Heart right ventricle (tissue), 16 donors: ENCODE data around the gene MPL. TPM values are rescaled to one million over a fixed set of nuclear protein-coding genes. Genes with fewer than 3 reads are reported as not detected.

Experiments used
- ATAC-seq, 8 donors: fragments of 200-7000 bp; cut with Tn5 transposase; one replicate each; pipeline ENCODE4 v1.9.1; 2020; ENCODE audit warnings: mild to moderate bottlenecking in 8 of 8, moderate library complexity in 8 of 8, moderate number of reproducible peaks in 1 of 8
- DNase-seq, 2 donors: peaks; one replicate each; pipeline ENCODE4 v3.0.0-alpha.2; 2020
- H3K27ac ChIP-seq, 10 donors: fragments of 200-600 bp; sonication (generic) in 2 of 10; one replicate each; pipeline versions ENCODE4 v1.5.0 to v1.8.0; 2020 to 2022; ENCODE audit warnings: mild to moderate bottlenecking in 3 of 10
- H3K27me3 ChIP-seq, 7 donors: fragments of 200-600 bp; one replicate each; pipeline ENCODE4 v1.8.0; 2021 to 2022; ENCODE audit warnings: mild to moderate bottlenecking in 2 of 7
- H3K36me3 ChIP-seq, 9 donors: fragments of 200-600 bp; sonication (generic) in 1 of 9; one replicate each; pipeline versions ENCODE4 v1.5.0 to v1.8.0; 2020 to 2022; ENCODE audit warnings: mild to moderate bottlenecking in 2 of 9
- H3K4me1 ChIP-seq, 9 donors: fragments of 200-600 bp; sonication (generic) in 1 of 9; one replicate each; pipeline versions ENCODE4 v1.5.0 to v1.8.0; 2020 to 2022; ENCODE audit warnings: mild to moderate bottlenecking in 4 of 9
- H3K4me3 ChIP-seq, 10 donors: fragments of 200-600 bp; sonication (generic) in 2 of 10; one replicate each; pipeline versions ENCODE4 v1.5.0 to v1.8.0; 2020 to 2022; ENCODE audit warnings: mild to moderate bottlenecking in 7 of 10, moderate library complexity in 2 of 10
- H3K9me3 ChIP-seq, 11 donors: fragments of 200-600 bp in 10 of 11; sonication (generic) in 2 of 11; one replicate each; pipeline versions ENCODE4 v1.5.0 to v1.8.0; 2013 to 2022; ENCODE audit warnings: mild to moderate bottlenecking in 2 of 11, control low read depth in 1 of 11, moderate library complexity in 1 of 11
- WGBS, 2 donors: extraction: QIAGEN DNeasy Blood & Tissue Kit; methylation state at CpG; one replicate each; pipeline ENCODE4 v1.1.7; 2013; ENCODE audit warnings: inconsistent platforms in 1 of 2; 5-methylcytosine and 5-hydroxymethylcytosine counted together
- intact Hi-C, 10 donors: fragments of 100-400 bp; cut with DNase I; formaldehyde crosslinking; loops; one replicate each; pipeline versions ENCODE4 v1.11.1 to v1.14.2; 2022
- polyA plus RNA-seq, 2 donors: library from polyadenylated mRNA; stranded (reverse); fragments of 200-250 nt; gene quantifications; one replicate each; pipeline ENCODE4 v1.2.3, GENCODE V29; 2013
- total RNA-seq, 10 donors: library from RNA; stranded (reverse); fragmentation: NEBNext Ultra II Directional in 3 of 10; extraction: Animal tissue kit (Norgen Biotek cat#: 25700) in 3 of 10; gene quantifications; one replicate each; pipeline versions ENCODE4 v1.2.1 to v1.2.4, GENCODE V29; 2021 to 2023
- TF ChIP-seq, protein P1 (sequence below), 9 donors: fragments of 200-600 bp; sonication (generic) in 2 of 9; IDR thresholded peaks; one replicate each; pipeline versions ENCODE4 v1.5.0 to v1.8.0; 2021 to 2022; ENCODE audit warnings: antibody characterized with exemption in 9 of 9, mild to moderate bottlenecking in 5 of 9, moderate library complexity in 1 of 9
- donor health status: Arrhythmogenic right ventricular cardiomyopathy.
- donor health status: ischemic (EF 13 %, LVEDD 7.1; RV severe dilation, severe dysfunction).
- donor health status: healthy with polysubstance abuse.
- donor health status: DM: no; HTN: yes; CAD: no.
- donor health status: DM: no; HTN: no; CAD: no.
- donor health status: ischemic (EF 25% LVEDD 6.9; RV normal size, moderate dysfunction).
- donor health status: ischemic (EF 25% LVEDD 5.7; RV mildly dilated, moderate dysfunction).
- donor health status: healthy.
- donor health status: DM: yes; HTN: yes; CAD: no.
- donor health status: Ischemic cardiomyopathy.
- donor health status: ischemic (EF 35%, LVEDD 5.7; RV mildly dilated, moderate dysfunction).
- donor health status: nonischemic (EF 11% LVEDD 7.7; RV severe dilation, severe dysfunction).
- donor health status: DM: yes; HTN: yes; CAD: no.
- donor health status: PGD.
- donor health status: ischemic (EF 29% LVEDD 5.4; RV normal size, mild dysfunction).
- donor health status: nonischemic (EF 23%, LVEDD 6.1; RV moderate dilation, normal function).

The MPL gene
- total and polyA plus RNA-seq, 12 donors: 0.03 to 1.2 (median 0.37) TPM

DNA sequence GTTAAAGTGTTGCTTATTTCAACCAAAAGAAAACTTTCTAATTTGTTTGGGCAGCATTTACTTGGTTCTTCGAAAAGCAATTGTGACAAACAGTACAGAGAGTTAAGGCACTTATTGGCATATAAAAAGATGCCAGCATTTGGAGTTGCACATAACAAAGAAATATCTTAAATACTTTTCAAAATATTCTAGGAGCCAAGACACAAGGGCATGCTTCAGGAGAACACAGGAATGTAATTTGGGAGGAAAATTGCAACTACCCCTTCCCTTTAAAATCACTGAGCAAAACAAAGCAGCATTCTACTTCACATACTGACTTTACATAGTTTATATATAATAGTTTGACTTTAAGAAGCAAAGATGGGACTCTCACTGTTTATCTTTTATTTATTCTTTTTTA, 41.4 kb upstream of the MPL start:
- H3K4me1 ChIP-seq: peaks cover 11 to 76% (median 28%) of the 10 kb centered on the region in 9 donors
- no peak for DNase-seq
- 58 to 73% methylated on average over 1 of the region's 1 CpG for WGBS, 2 donors
- peak overlapping the region; percentile 13 to 87 (median 52) for H3K27ac ChIP-seq
- no peak overlapping the region for H3K4me3 ChIP-seq
- no peaks in the 10 kb centered on the region for H3K36me3 ChIP-seq
- no peaks in the 10 kb centered on the region for H3K27me3 ChIP-seq
- TF ChIP-seq, protein P1, sequence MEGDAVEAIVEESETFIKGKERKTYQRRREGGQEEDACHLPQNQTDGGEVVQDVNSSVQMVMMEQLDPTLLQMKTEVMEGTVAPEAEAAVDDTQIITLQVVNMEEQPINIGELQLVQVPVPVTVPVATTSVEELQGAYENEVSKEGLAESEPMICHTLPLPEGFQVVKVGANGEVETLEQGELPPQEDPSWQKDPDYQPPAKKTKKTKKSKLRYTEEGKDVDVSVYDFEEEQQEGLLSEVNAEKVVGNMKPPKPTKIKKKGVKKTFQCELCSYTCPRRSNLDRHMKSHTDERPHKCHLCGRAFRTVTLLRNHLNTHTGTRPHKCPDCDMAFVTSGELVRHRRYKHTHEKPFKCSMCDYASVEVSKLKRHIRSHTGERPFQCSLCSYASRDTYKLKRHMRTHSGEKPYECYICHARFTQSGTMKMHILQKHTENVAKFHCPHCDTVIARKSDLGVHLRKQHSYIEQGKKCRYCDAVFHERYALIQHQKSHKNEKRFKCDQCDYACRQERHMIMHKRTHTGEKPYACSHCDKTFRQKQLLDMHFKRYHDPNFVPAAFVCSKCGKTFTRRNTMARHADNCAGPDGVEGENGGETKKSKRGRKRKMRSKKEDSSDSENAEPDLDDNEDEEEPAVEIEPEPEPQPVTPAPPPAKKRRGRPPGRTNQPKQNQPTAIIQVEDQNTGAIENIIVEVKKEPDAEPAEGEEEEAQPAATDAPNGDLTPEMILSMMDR (IDR thresholded peaks at IDR 0.05): no peak
- ATAC-seq: no peak
- intact Hi-C loops: loop anchor here in 3 of 10 donors (5.0 kb wide), 3 partner anchors 51 to 61 kb away; partner anchors contain the start of gene CDC20 (in 1 of the 3)
- H3K9me3 ChIP-seq: no peaks in the 10 kb centered on the region

GRCh38 chr1:43298055-43298454, 39.6 kb upstream of the MPL start:
- H3K27me3 ChIP-seq: no peaks in the 10 kb centered on the region
- DNase-seq (no peak), ATAC-seq (no peak)
- H3K36me3 ChIP-seq: no peaks in the 10 kb centered on the region
- 82 to 86% methylated on average over 1 of the region's 1 CpG for WGBS, 2 donors
- H3K9me3 ChIP-seq: no peaks in the 10 kb centered on the region
- H3K4me1 ChIP-seq: peaks cover 11 to 80% (median 34%) of the 10 kb centered on the region in 9 donors
- no peak overlapping the region for H3K4me3 ChIP-seq
- H3K27ac ChIP-seq: peak overlapping the region in 1 of 10 donors; percentile 76
- TF ChIP-seq, protein P1 (IDR thresholded peaks at IDR 0.05): no peak
- intact Hi-C loops: loop anchor here in 3 of 10 donors (5.0 kb wide), 3 partner anchors 49 to 61 kb away; partner anchors contain the start of gene CDC20 (in 1 of the 3)

DNA sequence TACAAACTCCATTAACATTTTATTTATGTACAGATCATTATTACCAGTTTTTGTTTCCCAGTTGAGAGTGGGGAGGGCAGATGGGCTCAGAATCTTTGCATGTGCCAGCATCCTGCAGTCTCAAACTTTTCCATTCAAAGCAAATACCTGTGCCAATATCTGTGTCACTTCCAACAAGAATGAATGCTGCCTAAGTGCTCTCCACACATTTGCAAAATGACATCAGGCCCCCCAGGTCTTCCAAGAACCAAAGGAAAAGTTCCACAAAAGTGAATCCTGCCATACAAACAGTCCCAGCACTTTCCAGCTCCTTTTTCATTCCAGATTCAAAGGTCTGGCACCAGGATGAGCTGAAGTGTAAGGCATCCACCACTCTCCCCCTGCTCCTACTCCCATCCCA, 38.5 kb upstream of the MPL start:
- TF ChIP-seq, protein P1 (IDR thresholded peaks at IDR 0.05): no peak

DNA sequence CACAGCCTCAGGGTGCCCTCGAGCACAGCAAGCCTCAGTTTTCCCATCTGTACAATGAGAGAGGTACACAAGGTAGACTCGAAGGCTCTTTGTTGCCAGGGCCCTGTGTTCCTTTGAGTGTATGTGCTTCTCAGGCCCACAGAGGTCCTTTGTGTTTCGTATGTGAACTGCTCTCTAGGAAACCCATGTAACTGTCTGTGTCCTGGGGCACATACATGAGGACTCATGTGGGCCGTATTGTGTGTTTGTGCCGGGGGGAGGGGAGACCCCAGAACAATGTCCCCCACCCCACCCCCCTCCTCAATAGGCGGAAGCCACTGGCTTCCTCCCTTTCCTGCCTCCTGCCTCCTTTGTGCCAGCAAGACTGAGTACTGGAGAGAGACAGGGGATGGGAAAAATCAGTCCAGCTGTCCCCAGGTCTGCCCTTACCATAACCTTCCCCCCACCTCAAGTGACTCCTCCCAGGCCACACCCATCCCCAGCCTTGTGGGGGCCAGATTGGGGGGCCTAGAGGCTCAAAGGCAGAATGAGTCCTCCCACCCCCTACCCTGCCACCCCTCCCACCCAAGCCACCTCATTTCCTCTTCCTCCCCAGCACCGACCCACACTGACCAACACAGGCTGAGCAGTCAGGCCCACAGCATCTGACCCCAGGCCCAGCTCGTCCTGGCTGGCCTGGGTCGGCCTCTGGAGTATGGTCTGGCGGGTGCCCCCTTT, 37.1 kb upstream of the MPL start, which contains the start of gene TIE1:
Gene TIE1, plus strand, starts transcription at position 605 of the 717 bp plus-strand sequence. Its CDS starts 90 bp downstream, at position 695.
- peak within 1 kb of the TSS; percentile 32 to 63 (median 50) for H3K4me3 ChIP-seq
- peaks cover 7 to 79% (median 40%) of the 10 kb centered on the region in 9 donors for H3K4me1 ChIP-seq
- WGBS, 2 donors: 65 to 69% methylated on average over 10 of the region's 10 CpGs
- peak; percentile 68 to 89 (median 83) for ATAC-seq
- no peaks in the 10 kb centered on the region for H3K9me3 ChIP-seq
- H3K36me3 ChIP-seq: peaks cover 0 to 7% (median 0%) of the 10 kb centered on the region in 9 donors
- DNase-seq: peak; percentile 52 to 80
- H3K27ac ChIP-seq: peak within 1 kb of the TSS; percentile 71 to 94 (median 84)
- TF ChIP-seq, protein P1 (IDR thresholded peaks at IDR 0.05): no peak
- intact Hi-C loops: loop anchor here in 4 of 10 donors (5.0 kb wide), 4 partner anchors 42 to 67 kb away; partner anchors contain the start of gene ELOVL1 (in 1 of the 4)
- H3K27me3 ChIP-seq: no peaks in the 10 kb centered on the region

More for the DNA sequence above, 38.5 kb upstream of the MPL start:
- H3K9me3 ChIP-seq: no peaks in the 10 kb centered on the region
- no peak overlapping the region for H3K4me3 ChIP-seq
- H3K27ac ChIP-seq: peak overlapping the region in 8 of 10 donors; percentile 3 to 94 (median 86)
- ATAC-seq (no peak), DNase-seq (no peak)
- no peaks in the 10 kb centered on the region for H3K27me3 ChIP-seq
- peaks cover 11 to 80% (median 42%) of the 10 kb centered on the region in 9 donors for H3K4me1 ChIP-seq
- intact Hi-C loops: loop anchor here in 3 of 10 donors (5.0 kb wide), 3 partner anchors 48 to 62 kb away; partner anchors contain the start of gene CDC20 (in 1 of the 3)
- no peaks in the 10 kb centered on the region for H3K36me3 ChIP-seq
